Activated naive CD4-positive, alpha-beta T cell (primary cell): ENCODE data around the gene KLHL10.

ENCODE experiments used
- DNase-seq, 4 experiments: peaks; one replicate each; lab custom pipeline; 2025; lab: John Stamatoyannopoulos, UW

KLHL10 gene

GRCh38 chr17:41837761-41838538 lies at the start of gene KLHL10:
Gene KLHL10, plus strand, starts transcription at chr17:41837825. Its CDS starts 108 bp downstream, at chr17:41837933.
- DNase-seq = no peak

GRCh38 chr17:41792845-41793783 lies 44.5 kb upstream of the KLHL10 start:
- DNase-seq = no peak

DNA sequence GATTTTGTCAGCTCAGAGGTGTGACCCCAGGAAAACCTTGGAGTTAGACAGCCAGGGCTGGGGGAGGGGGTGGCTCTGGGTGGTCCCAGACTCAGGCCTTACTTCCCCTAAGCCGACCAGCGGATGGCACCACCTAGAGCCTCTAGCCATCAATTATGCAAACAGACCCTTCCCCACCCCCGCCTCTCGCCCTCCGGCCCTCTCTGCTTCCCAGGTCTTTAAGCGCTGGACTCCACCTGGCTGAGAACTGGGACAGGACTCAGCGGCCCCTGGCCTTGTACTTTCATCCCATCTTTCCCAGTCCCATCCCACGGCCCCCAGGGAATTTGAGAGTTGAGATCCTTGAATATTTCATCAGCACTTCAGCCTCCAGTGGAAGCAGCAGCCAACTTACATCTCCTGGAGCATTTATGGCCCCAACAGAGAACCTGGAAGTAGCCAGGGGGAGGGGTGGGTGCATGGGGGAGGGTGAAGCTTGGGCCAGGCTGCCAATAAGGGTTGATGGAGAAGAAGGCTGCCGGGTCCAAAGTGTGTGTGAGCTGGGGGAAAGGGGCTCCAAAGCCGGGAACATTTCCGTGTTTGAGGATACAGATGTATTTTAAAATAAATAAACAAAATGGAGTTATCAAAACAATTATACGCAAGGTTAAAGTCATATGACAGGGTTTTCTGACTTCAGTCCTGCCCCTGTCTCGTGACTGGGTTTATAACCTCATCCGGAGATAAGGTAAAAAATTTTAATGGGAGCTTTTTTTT lies 43.7 kb upstream of the KLHL10 start:
- no peak for DNase-seq

GRCh38 chr17:41794540-41794975 lies 43.1 kb upstream of the KLHL10 start:
- no peak for DNase-seq

DNA sequence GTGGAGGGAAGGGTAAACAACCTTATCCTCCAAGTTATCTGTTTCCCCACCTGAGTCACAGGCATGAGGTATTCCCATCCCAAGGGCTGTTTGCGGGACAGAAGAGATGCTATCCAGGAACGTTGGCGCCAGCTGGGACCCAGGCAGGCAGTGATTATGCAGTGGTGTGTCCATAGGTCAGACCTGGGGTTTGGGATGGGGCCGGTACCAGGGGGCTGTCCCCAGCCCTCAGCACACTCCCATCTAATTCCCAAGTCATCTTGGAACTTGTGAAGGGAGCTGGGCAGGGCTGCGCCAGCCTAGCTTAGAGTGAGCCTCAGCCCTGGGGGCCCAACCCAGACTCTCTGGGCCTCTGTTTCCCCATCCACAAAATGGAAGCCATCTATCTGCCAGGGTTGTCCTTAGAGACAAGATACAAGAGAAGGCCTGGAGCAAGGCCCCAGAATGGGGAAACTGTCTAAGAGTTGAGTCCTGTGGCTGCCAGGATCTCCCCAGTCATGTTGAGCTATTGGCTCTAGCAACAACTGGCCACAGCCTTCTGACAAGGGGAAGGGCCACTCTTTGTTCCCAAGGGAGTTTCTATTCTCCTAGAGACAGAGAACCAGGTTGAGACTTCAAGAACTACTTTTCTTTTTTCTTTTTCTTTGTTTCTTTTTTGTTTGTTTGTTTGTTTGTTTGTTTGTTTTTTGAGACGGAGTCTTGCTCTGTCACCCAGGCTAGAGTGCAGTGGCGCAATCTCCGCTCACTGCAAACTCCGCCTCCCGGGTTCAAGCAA lies 41.3 kb upstream of the KLHL10 start:
- no peak for DNase-seq

DNA sequence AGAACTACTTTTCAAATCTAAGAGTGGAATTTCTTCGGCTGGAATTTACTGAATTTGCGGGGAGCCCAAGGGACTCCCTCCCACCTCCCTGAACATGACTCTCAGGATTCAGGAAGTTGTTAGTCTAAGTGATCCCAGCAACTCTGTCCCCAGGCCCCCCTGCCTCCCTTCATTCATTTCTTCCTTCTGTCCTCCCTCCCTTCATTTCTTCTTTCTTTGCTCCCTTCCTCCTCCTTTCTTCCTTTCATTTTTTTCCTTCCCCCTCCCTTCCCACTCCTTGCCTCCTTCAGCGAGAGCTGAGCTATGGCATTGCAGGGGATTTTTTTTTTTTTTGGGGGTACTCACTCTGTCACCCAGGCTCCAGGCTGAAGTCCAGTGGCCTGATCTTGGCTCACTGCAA lies 40.2 kb upstream of the KLHL10 start:
- DNase-seq = no peak

DNA sequence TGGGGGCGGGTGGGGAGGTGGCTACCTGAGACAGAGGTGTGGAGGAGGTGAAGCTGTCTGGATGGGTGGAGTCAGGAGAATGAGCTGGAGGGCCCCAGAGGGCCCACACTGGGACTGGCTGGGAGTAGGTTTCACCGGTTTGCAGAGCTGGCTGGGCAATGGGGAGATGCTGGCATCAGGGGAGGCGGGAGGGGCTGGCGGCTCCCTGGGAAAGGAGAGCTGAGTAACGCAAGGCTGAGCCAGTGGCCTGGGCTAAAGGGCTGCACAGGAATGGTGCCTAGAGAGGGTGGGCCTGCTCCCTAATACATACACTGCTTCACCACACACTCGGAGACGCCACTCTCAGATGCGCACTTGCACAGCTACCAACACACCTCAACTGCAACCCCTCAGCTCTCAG lies 38.3 kb upstream of the KLHL10 start:
- no peak for DNase-seq

GRCh38 chr17:41800601-41801373 lies 36.8 kb upstream of the KLHL10 start:
- no peak for DNase-seq

GRCh38 chr17:41801374-41802271 lies 36.0 kb upstream of the KLHL10 start:
- peak; percentile 31 to 70 (median 64) for DNase-seq

GRCh38 chr17:41803049-41804020 lies 34.3 kb upstream of the KLHL10 start:
- no peak for DNase-seq

- DNase-seq = no peak
Observed at GRCh38 chr17:41806685-41807445, 30.8 kb upstream of the KLHL10 start.

- peak in 1 of 4 experiments; percentile 35 for DNase-seq
Observed at GRCh38 chr17:41810659-41811548, 26.7 kb upstream of the KLHL10 start.

DNA sequence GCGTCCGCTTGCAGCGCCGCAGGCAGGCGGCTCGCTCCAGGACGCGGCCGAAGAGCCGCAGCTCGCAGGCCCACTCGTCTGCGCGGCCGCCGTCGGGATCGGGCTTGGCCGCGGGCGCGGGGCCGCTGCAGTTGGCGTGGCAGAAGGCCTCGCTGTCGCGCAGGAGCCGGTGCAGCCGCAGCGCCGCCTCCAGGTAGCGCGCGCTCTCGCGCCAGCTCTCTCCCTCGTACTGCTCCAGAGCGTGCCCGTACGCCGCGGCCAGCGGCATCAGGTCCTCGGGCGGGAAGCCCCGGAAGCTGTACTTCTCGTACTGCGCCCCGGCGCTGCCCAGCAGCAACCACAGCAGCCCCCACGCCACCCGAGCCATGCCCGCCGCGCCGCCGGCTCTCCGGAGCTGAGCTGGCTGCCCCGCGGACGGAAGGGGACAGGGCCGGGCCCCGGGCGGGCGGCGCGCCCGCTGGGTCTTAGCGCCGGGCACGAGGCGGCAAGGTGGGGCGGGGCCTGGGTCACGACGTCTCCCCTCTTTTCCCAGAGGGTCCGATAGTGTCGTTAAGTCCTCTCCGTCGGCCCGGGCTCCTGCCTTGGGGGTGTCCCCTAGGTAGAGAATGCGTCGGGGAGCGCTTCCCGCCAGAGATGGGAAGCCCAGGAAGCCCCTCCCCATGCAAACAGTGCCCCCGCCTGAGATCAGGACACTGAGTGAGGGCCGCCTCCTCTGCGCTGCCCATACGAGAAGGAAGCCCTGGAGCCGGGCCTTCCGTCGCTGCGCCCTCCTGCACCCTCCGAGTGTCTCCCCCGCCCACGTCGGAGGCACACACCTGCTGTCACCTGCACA lies 25.9 kb upstream of the KLHL10 start, which contains the start of gene P3H4:
P3H4 (minus strand) TSS at position 401 of the 832 bp plus-strand sequence; CDS start at position 367, 34 bp downstream.
- DNase-seq = peak; percentile 16 to 71 (median 42)

GRCh38 chr17:41812381-41813151 lies 25.1 kb upstream of the KLHL10 start, which contains the start of gene FKBP10:
Gene FKBP10, plus strand, starts transcription at chr17:41813004. Its CDS starts 31 bp downstream, at chr17:41813035.
- peak in 1 of 4 experiments; percentile 34 for DNase-seq
